ENCODE data around the gene TOB1. TPM values are rescaled to one million over a fixed set of nuclear protein-coding genes. Genes with fewer than 3 reads are reported as not detected.

Gene TOB1
- total and polyA plus RNA-seq, 9 of the 15 experiments (the other 6 are each of a cell fraction or from before 2014, with no cell fraction given), result 4.8 to 63.7 (median 13.2) TPM

GRCh38 chr17:50867363-50868139 lies 1.4 kb upstream of the TOB1 start (continued):
- no peak for TF ChIP-seq THRAP3 (IDR thresholded peaks at IDR 0.05; ENCODE audit: borderline replicate concordance)
- TF ChIP-seq NCOR1 (IDR thresholded peaks at IDR 0.05), result no peak
- no peak for TF ChIP-seq ZNF551 (CRISPR knock-in tag; IDR thresholded peaks at IDR 0.05)
- no peak for TF ChIP-seq CREB1 (IDR thresholded peaks at IDR 0.05)
- peak; percentile 79 for TF ChIP-seq CREB1 (CRISPR knock-in tag; IDR thresholded peaks at IDR 0.05)
- no peak for TF ChIP-seq NFRKB (IDR thresholded peaks at IDR 0.05; ENCODE audit: low read depth)
- TF ChIP-seq RNF219 (CRISPR knock-in tag; IDR thresholded peaks at IDR 0.05), result no peak
- TF ChIP-seq ZNF830 (CRISPR knock-in tag; IDR thresholded peaks at IDR 0.05), result 0 out of 2 replicates have a peak, but pooled peaks have one; percentile 14
- TF ChIP-seq RBM15 (IDR thresholded peaks at IDR 0.05; ENCODE audit: insufficient read depth, low read length), result no peak
- no peak for TF ChIP-seq KDM4B (IDR thresholded peaks at IDR 0.05; ENCODE audit: borderline replicate concordance in 2 of 2, low read depth in 1 of 2)
- peak; percentile 46; the same call in 1 of the 2 replicates for TF ChIP-seq NR1H2 (CRISPR knock-in tag; IDR thresholded peaks at IDR 0.05)
- peak; percentile 67 for TF ChIP-seq RAD51 (IDR thresholded peaks at IDR 0.05; ENCODE audit: borderline replicate concordance, low read depth)
- TF ChIP-seq ZBTB49 (CRISPR knock-in tag; IDR thresholded peaks at IDR 0.05; ENCODE audit: borderline replicate concordance), result no peak
- no peak; the same call in 1 of the 2 replicates for TF ChIP-seq BHLHE40 (IDR thresholded peaks at IDR 0.05; ENCODE audit: low read length)
- TF ChIP-seq CTCFL (IDR thresholded peaks at IDR 0.05; ENCODE audit: borderline replicate concordance, insufficient read depth, low read depth, low read length, poor library complexity, severe bottlenecking), result no peak
- TF ChIP-seq KLF10 (CRISPR knock-in tag; IDR thresholded peaks at IDR 0.05), result no peak
- no peak for TF ChIP-seq ZNF121 (CRISPR knock-in tag; conservative IDR thresholded peaks at IDR 0.05)
- TF ChIP-seq ZNF639 (CRISPR knock-in tag; conservative IDR thresholded peaks at IDR 0.05 in 1 of 2, IDR thresholded peaks at IDR 0.05 in 1 of 2), result no peak

Measured in K562 (cell line).